ENCODE data around the gene SEMA4D.

The SEMA4D gene

GRCh38 chr9:89522959-89523285 is 25.0 kb upstream of the SEMA4D start:
- Mint-ChIP-seq H3K27me3 (ENCODE audit: low read depth) (no peaks in the 10 kb centered on the region), H3K27ac (peak overlapping the region; percentile 98), H3K9me3 (peaks cover 8% of the 10 kb centered on the region), H3K4me1 (ENCODE audit: low read depth) (peaks cover 81% of the 10 kb centered on the region), H3K4me3 (peak overlapping the region; percentile 74), H3K36me3 (ENCODE audit: low read depth) (peaks cover 13% of the 10 kb centered on the region)

- Mint-ChIP-seq H3K27ac (peak overlapping the region; percentile 98), H3K4me1 (ENCODE audit: low read depth) (peaks cover 82% of the 10 kb centered on the region), H3K9me3 (peaks cover 3% of the 10 kb centered on the region), H3K36me3 (ENCODE audit: low read depth) (peaks cover 11% of the 10 kb centered on the region), H3K27me3 (ENCODE audit: low read depth) (no peaks in the 10 kb centered on the region), H3K4me3 (peak overlapping the region; percentile 74)
Observed at GRCh38 chr9:89522261-89522958, 24.5 kb upstream of the SEMA4D start.

- Mint-ChIP-seq H3K9me3 (no peaks in the 10 kb centered on the region), H3K4me1 (ENCODE audit: low read depth) (peaks cover 60% of the 10 kb centered on the region), H3K36me3 (ENCODE audit: low read depth) (peaks cover 4% of the 10 kb centered on the region), H3K27ac (peak overlapping the region; percentile 83), H3K27me3 (ENCODE audit: low read depth) (no peaks in the 10 kb centered on the region), H3K4me3 (no peak overlapping the region)
Observed at GRCh38 chr9:89519366-89519805, 21.5 kb upstream of the SEMA4D start.

- Mint-ChIP-seq H3K4me3 (no peak overlapping the region), H3K36me3 (ENCODE audit: low read depth) (peaks cover 4% of the 10 kb centered on the region), H3K27me3 (ENCODE audit: low read depth) (no peaks in the 10 kb centered on the region), H3K4me1 (ENCODE audit: low read depth) (peaks cover 56% of the 10 kb centered on the region), H3K27ac (peak overlapping the region; percentile 76), H3K9me3 (no peaks in the 10 kb centered on the region)
Observed at GRCh38 chr9:89518466-89519365, 20.8 kb upstream of the SEMA4D start.

GRCh38 chr9:89515416-89515815 is 17.5 kb upstream of the SEMA4D start:
- Mint-ChIP-seq H3K9me3 (no peaks in the 10 kb centered on the region), H3K4me1 (ENCODE audit: low read depth) (peaks cover 46% of the 10 kb centered on the region), H3K27ac (no peak overlapping the region), H3K36me3 (ENCODE audit: low read depth) (peaks cover 5% of the 10 kb centered on the region), H3K27me3 (ENCODE audit: low read depth) (no peaks in the 10 kb centered on the region), H3K4me3 (no peak overlapping the region)

- Mint-ChIP-seq H3K36me3 (ENCODE audit: low read depth) (peaks cover 5% of the 10 kb centered on the region), H3K4me3 (no peak overlapping the region), H3K27me3 (ENCODE audit: low read depth) (no peaks in the 10 kb centered on the region), H3K9me3 (no peaks in the 10 kb centered on the region), H3K27ac (no peak overlapping the region), H3K4me1 (ENCODE audit: low read depth) (peaks cover 42% of the 10 kb centered on the region)
Observed at GRCh38 chr9:89514956-89515355, 17.0 kb upstream of the SEMA4D start.

GRCh38 chr9:89514337-89514736 is 16.4 kb upstream of the SEMA4D start:
- Mint-ChIP-seq H3K27me3 (ENCODE audit: low read depth) (no peaks in the 10 kb centered on the region), H3K4me1 (ENCODE audit: low read depth) (peaks cover 40% of the 10 kb centered on the region)

GRCh38 chr9:89513837-89514236 is 15.9 kb upstream of the SEMA4D start:
- peaks cover 7% of the 10 kb centered on the region for H3K36me3 Mint-ChIP-seq (ENCODE audit: low read depth)
- no peaks in the 10 kb centered on the region for H3K27me3 Mint-ChIP-seq (ENCODE audit: low read depth)
- peaks cover 40% of the 10 kb centered on the region for H3K4me1 Mint-ChIP-seq (ENCODE audit: low read depth)
- H3K4me3 Mint-ChIP-seq: no peak overlapping the region
- H3K9me3 Mint-ChIP-seq: no peaks in the 10 kb centered on the region
- H3K27ac Mint-ChIP-seq: no peak overlapping the region

More at GRCh38 chr9:89514337-89514736, 16.4 kb upstream of the SEMA4D start:
- Mint-ChIP-seq H3K9me3 (no peaks in the 10 kb centered on the region), H3K4me3 (no peak overlapping the region), H3K27ac (no peak overlapping the region), H3K36me3 (ENCODE audit: low read depth) (peaks cover 6% of the 10 kb centered on the region)

GRCh38 chr9:89512382-89512781 is 14.5 kb upstream of the SEMA4D start:
- Mint-ChIP-seq H3K36me3 (ENCODE audit: low read depth) (peaks cover 7% of the 10 kb centered on the region), H3K9me3 (no peaks in the 10 kb centered on the region), H3K27me3 (ENCODE audit: low read depth) (no peaks in the 10 kb centered on the region), H3K4me1 (ENCODE audit: low read depth) (peaks cover 39% of the 10 kb centered on the region), H3K4me3 (no peak overlapping the region), H3K27ac (no peak overlapping the region)

- no peaks in the 10 kb centered on the region for H3K27me3 Mint-ChIP-seq (ENCODE audit: low read depth)
- H3K4me3 Mint-ChIP-seq: no peak overlapping the region
- H3K36me3 Mint-ChIP-seq (ENCODE audit: low read depth): peaks cover 7% of the 10 kb centered on the region
- H3K4me1 Mint-ChIP-seq (ENCODE audit: low read depth): peaks cover 45% of the 10 kb centered on the region
- H3K9me3 Mint-ChIP-seq: no peaks in the 10 kb centered on the region
- peak overlapping the region; percentile 31 for H3K27ac Mint-ChIP-seq
Observed at GRCh38 chr9:89508951-89509615, 11.2 kb upstream of the SEMA4D start.

GRCh38 chr9:89505911-89506310 is 8.0 kb upstream of the SEMA4D start:
- peaks cover 7% of the 10 kb centered on the region for H3K36me3 Mint-ChIP-seq (ENCODE audit: low read depth)
- no peak overlapping the region for H3K4me3 Mint-ChIP-seq
- peaks cover 65% of the 10 kb centered on the region for H3K4me1 Mint-ChIP-seq (ENCODE audit: low read depth)
- H3K27ac Mint-ChIP-seq: no peak overlapping the region
- H3K27me3 Mint-ChIP-seq (ENCODE audit: low read depth): no peaks in the 10 kb centered on the region
- H3K9me3 Mint-ChIP-seq: no peaks in the 10 kb centered on the region

GRCh38 chr9:89505048-89505447 is 7.1 kb upstream of the SEMA4D start:
- Mint-ChIP-seq H3K36me3 (ENCODE audit: low read depth) (peaks cover 6% of the 10 kb centered on the region), H3K4me1 (ENCODE audit: low read depth) (peaks cover 63% of the 10 kb centered on the region), H3K4me3 (no peak overlapping the region)

GRCh38 chr9:89502671-89503070 is 4.8 kb upstream of the SEMA4D start:
- H3K36me3 Mint-ChIP-seq (ENCODE audit: low read depth): peaks cover 2% of the 10 kb centered on the region
- H3K9me3 Mint-ChIP-seq: no peaks in the 10 kb centered on the region
- peak overlapping the region; percentile 35 for H3K4me3 Mint-ChIP-seq
- H3K27ac Mint-ChIP-seq: peak overlapping the region; percentile 83
- H3K27me3 Mint-ChIP-seq (ENCODE audit: low read depth): no peaks in the 10 kb centered on the region
- H3K4me1 Mint-ChIP-seq (ENCODE audit: low read depth): peaks cover 65% of the 10 kb centered on the region

More at GRCh38 chr9:89505048-89505447, 7.1 kb upstream of the SEMA4D start:
- H3K27me3 Mint-ChIP-seq (ENCODE audit: low read depth): no peaks in the 10 kb centered on the region
- no peak overlapping the region for H3K27ac Mint-ChIP-seq
- no peaks in the 10 kb centered on the region for H3K9me3 Mint-ChIP-seq

- H3K4me3 Mint-ChIP-seq: peak overlapping the region; percentile 35
- H3K9me3 Mint-ChIP-seq: no peaks in the 10 kb centered on the region
- H3K27ac Mint-ChIP-seq: peak overlapping the region; percentile 83
- peaks cover 60% of the 10 kb centered on the region for H3K4me1 Mint-ChIP-seq (ENCODE audit: low read depth)
- H3K27me3 Mint-ChIP-seq (ENCODE audit: low read depth): no peaks in the 10 kb centered on the region
- peaks cover 2% of the 10 kb centered on the region for H3K36me3 Mint-ChIP-seq (ENCODE audit: low read depth)
Observed at GRCh38 chr9:89502038-89502601, 4.2 kb upstream of the SEMA4D start.

Measured in T-helper 1 cell treated with Interleukin-12 subunit alpha and Interleukin-12 subunit beta and Interleukin-4 antibody, amounts not matched to agents 30 μg/mL and 1 μg/mL, for 36 hours (primary cell).